ENCODE data around the gene PRSS36. TPM values are rescaled to one million over a fixed set of nuclear protein-coding genes. Genes with fewer than 3 reads are reported as not detected.

The PRSS36 gene
- total and polyA plus RNA-seq, 9 of the 15 experiments (the other 6 are each of a cell fraction or from before 2014, with no cell fraction given): 0.09 to 1.2 (median 0.54) TPM; not detected in 2

- in situ Hi-C loops (cut with MboI): no loop called here
- H3K9me3 ChIP-seq (replicated peaks; ENCODE audit: control insufficient read depth, insufficient read depth, low read depth, low read length): no peaks in the 10 kb centered on the region
- peaks cover 3% of the 10 kb centered on the region for H3K9me1 ChIP-seq (ENCODE audit: control insufficient read depth, insufficient read depth, low read length)
- H4K20me1 ChIP-seq (replicated peaks; ENCODE audit: control insufficient read depth, insufficient read depth, low read length): peaks cover 8% of the 10 kb centered on the region; the same call in 1 of the 2 replicates
- intact Hi-C loops (cut with micrococcal nuclease): no loop called here
- H3K9ac ChIP-seq (ENCODE audit: insufficient read depth in 1 of 2, low read depth in 2 of 2, low read length in 2 of 2): peak overlapping the region in 1 of 2 experiments; percentile 55; a peak in 1 of 4 replicates
- H3K4me2 ChIP-seq (ENCODE audit: insufficient read depth, low read length): no peak overlapping the region
- no TSS peak for BruUV-seq (replicated peaks)
- WGBS (ENCODE audit: insufficient coverage, low coverage, missing lambda C conversion rate): 91% methylated on average over 5 of the region's 8 CpGs
- peaks cover 20% of the 10 kb centered on the region for H3K79me2 ChIP-seq (ENCODE audit: control insufficient read depth, insufficient read depth, low read length)
- no peak overlapping the region for H2AFZ ChIP-seq (ENCODE audit: low read depth, low read length)
- CTCF ChIA-PET (ENCODE audit: low intra/inter-chr PET ratio): no interaction called here
- H3K4me1 ChIP-seq (replicated peaks in 1 of 2; ENCODE audit: control insufficient read depth in 2 of 2, insufficient read depth in 2 of 2, low read length in 2 of 2): peaks cover 10 to 51% of the 10 kb centered on the region in 2 experiments; a peak in 3 of 5 replicates
- TF ChIP-seq SIN3B (IDR thresholded peaks at IDR 0.05; ENCODE audit: low read depth) (no peak), ETV6 (IDR thresholded peaks at IDR 0.05; ENCODE audit: borderline replicate concordance in 1 of 2, low read depth in 2 of 2, low read length in 1 of 2) (no peak), ETV6 (CRISPR knock-in tag; IDR thresholded peaks at IDR 0.05; ENCODE audit: borderline replicate concordance) (no peak), ZMIZ1 (IDR thresholded peaks at IDR 0.05; ENCODE audit: low read depth in 2 of 2, low read length in 2 of 2) (no peak), HDAC2 (IDR thresholded peaks at IDR 0.05) (no peak), ZNF408 (CRISPR knock-in tag; IDR thresholded peaks at IDR 0.05; ENCODE audit: low read depth) (no peak), BRCA1 (IDR thresholded peaks at IDR 0.05) (no peak), BRCA1 (CRISPR knock-in tag; IDR thresholded peaks at IDR 0.05) (no peak), EHMT2 (IDR thresholded peaks at IDR 0.05) (no peak), ZSCAN29 (IDR thresholded peaks at IDR 0.05) (no peak), GABPB2 (CRISPR knock-in tag; conservative IDR thresholded peaks at IDR 0.05) (no peak), PHTF2 (CRISPR knock-in tag; IDR thresholded peaks at IDR 0.05) (no peak), ZNF766 (CRISPR knock-in tag; conservative IDR thresholded peaks at IDR 0.05) (no peak)
- TF ChIP-seq, protein P1, sequence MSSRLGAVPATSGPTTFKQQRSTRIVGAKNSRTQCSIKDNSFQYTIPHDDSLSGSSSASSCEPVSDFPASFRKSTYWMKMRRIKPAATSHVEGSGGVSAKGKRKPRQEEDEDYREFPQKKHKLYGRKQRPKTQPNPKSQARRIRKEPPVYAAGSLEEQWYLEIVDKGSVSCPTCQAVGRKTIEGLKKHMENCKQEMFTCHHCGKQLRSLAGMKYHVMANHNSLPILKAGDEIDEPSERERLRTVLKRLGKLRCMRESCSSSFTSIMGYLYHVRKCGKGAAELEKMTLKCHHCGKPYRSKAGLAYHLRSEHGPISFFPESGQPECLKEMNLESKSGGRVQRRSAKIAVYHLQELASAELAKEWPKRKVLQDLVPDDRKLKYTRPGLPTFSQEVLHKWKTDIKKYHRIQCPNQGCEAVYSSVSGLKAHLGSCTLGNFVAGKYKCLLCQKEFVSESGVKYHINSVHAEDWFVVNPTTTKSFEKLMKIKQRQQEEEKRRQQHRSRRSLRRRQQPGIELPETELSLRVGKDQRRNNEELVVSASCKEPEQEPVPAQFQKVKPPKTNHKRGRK (tag; IDR thresholded peaks at IDR 0.05): no peak
- peaks cover 45% of the 10 kb centered on the region; the same call in 2 of the 3 replicates for H3K36me3 ChIP-seq (ENCODE audit: control insufficient read depth, insufficient read depth, low read length)
- FAIRE-seq (no peak), ATAC-seq (no peak), DNase-seq (ENCODE audit: extremely low read depth in 1 of 4, low spot score in 3 of 4) (no peak)
- no peaks in the 10 kb centered on the region for H3K27me3 ChIP-seq (ENCODE audit: control insufficient read depth in 2 of 2, insufficient read depth in 2 of 2, low read length in 2 of 2)
- H3K4me3 ChIP-seq: no peak overlapping the region
- H3K27ac ChIP-seq (ENCODE audit: extremely low read depth, low read depth, low read length): no peak overlapping the region
- POLR2A ChIA-PET: interaction anchor here (0.7 to 1.4 kb wide), 3 partner anchors 15 to 90 kb away, joined by 3 to 4 read pairs (median 3); partner anchors contain the start of genes FUS, KAT8, ZNF646 and ZNF668
Observed at GRCh38 chr16:31089199-31089598, 60.7 kb downstream of the PRSS36 start.

All from K562 (cell line).